ENCODE measurements around the gene MRPS30.

DNA sequence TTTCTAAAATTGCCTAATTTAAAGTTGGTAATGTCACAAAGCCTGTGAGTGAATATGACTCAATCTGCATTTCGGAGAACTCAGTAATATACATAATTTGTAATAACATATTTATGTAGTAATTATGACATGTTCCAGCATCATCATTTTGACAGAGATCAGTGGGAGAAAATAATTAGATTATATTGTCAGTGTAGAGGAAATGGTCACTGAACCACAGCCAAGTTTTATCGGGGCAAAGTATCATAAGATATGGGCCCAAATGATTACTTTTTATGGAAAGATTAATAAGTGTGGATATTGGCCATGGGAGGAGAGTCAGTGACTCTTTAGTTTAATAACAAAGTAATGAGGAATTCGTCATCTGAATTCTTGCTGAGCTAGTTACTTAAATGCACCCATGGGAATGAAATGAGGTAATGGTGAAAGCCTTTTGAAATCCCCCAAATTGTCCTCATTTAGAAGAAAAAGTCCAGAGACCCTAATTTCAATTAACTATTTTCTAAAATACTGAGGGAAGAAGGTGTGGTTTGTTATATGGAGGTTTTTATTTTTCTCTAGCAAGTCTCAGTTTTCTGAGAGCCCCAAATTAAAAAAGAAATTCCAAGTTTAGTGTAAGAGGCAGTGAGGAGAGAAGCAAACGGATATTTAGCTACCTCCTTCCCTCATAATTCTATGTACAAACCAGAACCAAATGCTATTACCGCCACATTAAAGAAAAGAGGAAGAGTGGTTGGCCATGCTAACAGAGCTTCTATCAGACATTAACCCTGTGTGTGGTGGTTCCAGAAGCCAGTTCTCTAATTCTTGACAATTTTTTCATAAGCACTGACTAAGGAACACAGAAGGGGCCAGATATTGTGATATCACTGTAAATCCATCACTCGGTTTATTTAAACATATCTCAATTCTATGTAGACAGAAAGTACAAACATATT lies 37.7 kb upstream of the MRPS30 start:
- no peak for TF ChIP-seq POLR2A (IDR thresholded peaks at IDR 0.05)
- TF ChIP-seq, protein P1, sequence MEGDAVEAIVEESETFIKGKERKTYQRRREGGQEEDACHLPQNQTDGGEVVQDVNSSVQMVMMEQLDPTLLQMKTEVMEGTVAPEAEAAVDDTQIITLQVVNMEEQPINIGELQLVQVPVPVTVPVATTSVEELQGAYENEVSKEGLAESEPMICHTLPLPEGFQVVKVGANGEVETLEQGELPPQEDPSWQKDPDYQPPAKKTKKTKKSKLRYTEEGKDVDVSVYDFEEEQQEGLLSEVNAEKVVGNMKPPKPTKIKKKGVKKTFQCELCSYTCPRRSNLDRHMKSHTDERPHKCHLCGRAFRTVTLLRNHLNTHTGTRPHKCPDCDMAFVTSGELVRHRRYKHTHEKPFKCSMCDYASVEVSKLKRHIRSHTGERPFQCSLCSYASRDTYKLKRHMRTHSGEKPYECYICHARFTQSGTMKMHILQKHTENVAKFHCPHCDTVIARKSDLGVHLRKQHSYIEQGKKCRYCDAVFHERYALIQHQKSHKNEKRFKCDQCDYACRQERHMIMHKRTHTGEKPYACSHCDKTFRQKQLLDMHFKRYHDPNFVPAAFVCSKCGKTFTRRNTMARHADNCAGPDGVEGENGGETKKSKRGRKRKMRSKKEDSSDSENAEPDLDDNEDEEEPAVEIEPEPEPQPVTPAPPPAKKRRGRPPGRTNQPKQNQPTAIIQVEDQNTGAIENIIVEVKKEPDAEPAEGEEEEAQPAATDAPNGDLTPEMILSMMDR (IDR thresholded peaks at IDR 0.05): no peak
